Mammary epithelial cell (primary cell): ENCODE data around the gene LSMEM2.

Experiments
- EZH2 ChIP-seq: IDR thresholded peaks from 2 replicates; pipeline ENCODE4 v1.6.1; 2012; ENCODE audit warnings: low read length, inconsistent platforms, borderline replicate concordance
- TF ChIP-seq, protein P1 (sequence below), 2 donors: IDR thresholded peaks in 1 of 2; conservative IDR thresholded peaks in 1 of 2; 2 replicates each; pipeline ENCODE4 v1.5.1; 2011 to 2012; ENCODE audit warnings: inconsistent platforms in 2 of 2, low read length in 2 of 2, mild to moderate bottlenecking in 2 of 2, control low read depth in 1 of 2, low read depth in 1 of 2; ENCODE audit not compliant: insufficient read depth in 1 of 2; ENCODE audit errors: extremely low read depth in 1 of 2

DNA sequence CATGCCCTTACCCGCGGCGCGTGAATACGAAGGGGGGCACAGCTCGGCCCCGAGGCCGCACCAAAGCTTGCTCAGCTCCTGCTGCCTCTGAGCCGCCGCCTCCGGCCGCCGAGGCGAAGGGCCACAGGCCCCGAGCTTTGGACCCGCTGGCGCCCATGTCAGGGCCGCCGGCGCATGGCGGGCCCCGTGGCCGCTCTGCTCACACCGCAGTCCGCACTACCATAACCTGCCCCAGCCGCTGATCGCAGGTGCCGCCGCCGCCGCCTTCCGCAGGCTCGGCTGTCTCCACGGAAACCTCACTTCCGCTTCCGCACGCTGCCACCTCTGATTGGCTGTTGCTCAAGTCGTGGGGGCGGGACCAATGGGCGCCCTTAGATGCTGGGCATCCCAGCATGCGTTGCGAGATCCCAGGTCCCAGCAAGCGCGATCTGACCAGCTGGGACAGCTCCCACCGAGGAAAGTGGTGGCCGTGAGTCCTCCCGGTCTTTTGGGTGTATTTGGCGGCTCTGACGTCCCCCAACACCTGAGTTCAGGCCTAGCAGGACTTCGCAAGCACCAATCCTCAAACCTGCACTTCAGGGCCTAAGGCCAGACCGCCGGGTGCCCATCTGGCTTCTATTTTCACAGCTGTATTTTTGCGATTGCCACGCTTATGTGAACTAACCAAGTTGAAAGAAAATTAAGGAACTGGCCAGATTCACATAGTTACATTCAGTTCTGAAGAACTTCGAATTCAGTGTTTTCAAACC is 49.2 kb downstream of the LSMEM2 start, which contains the start of gene TUSC2:
- TF ChIP-seq, protein P1, sequence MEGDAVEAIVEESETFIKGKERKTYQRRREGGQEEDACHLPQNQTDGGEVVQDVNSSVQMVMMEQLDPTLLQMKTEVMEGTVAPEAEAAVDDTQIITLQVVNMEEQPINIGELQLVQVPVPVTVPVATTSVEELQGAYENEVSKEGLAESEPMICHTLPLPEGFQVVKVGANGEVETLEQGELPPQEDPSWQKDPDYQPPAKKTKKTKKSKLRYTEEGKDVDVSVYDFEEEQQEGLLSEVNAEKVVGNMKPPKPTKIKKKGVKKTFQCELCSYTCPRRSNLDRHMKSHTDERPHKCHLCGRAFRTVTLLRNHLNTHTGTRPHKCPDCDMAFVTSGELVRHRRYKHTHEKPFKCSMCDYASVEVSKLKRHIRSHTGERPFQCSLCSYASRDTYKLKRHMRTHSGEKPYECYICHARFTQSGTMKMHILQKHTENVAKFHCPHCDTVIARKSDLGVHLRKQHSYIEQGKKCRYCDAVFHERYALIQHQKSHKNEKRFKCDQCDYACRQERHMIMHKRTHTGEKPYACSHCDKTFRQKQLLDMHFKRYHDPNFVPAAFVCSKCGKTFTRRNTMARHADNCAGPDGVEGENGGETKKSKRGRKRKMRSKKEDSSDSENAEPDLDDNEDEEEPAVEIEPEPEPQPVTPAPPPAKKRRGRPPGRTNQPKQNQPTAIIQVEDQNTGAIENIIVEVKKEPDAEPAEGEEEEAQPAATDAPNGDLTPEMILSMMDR (conservative IDR thresholded peaks at IDR 0.05 in 1 of 2, IDR thresholded peaks at IDR 0.05 in 1 of 2; ENCODE audit: extremely low read depth in 1 of 2, insufficient read depth in 1 of 2, low read depth in 1 of 2, low read length in 2 of 2), result no peak
- no peak for TF ChIP-seq EZH2
